HepG2 (cell line): ENCODE measurements around the gene COX5B. TPM values are rescaled to one million over a fixed set of nuclear protein-coding genes. Genes with fewer than 3 reads are reported as not detected.
A peak's percentile ranks its signal among the peaks of the same experiment; 100 is the strongest.

ENCODE experiments used
- ATF4 ChIP-seq, 2 experiments: fragments of 450-650 bp in 1 of 2; sonication (generic) in 1 of 2; formaldehyde crosslinking; IDR thresholded peaks; 2 replicates each; pipeline versions ENCODE4 v1.5.0 to v1.8.0; 2020 to 2022; ENCODE audit warnings: mild to moderate bottlenecking in 1 of 2, missing genetic modification reagents in 1 of 2
- CEBPG ChIP-seq: IDR thresholded peaks from 2 replicates; pipeline ENCODE4 v1.6.1; 2016
- CTCF ChIP-seq: sonication (generic); formaldehyde crosslinking; IDR thresholded peaks from 2 replicates; pipeline ENCODE4 v1.5.0; 2020; ENCODE audit warnings: mild to moderate bottlenecking, missing genetic modification reagents, moderate library complexity
- ETV6 ChIP-seq: sonication (generic); formaldehyde crosslinking; conservative IDR thresholded peaks from 2 replicates; pipeline ENCODE4 v1.4.0; 2020; ENCODE audit warnings: missing genetic modification reagents
- HNF4A ChIP-seq: sonication (generic); formaldehyde crosslinking; IDR thresholded peaks from 2 replicates; pipeline ENCODE4 v1.4.0; 2020; ENCODE audit warnings: missing genetic modification reagents
- MAFF ChIP-seq: IDR thresholded peaks from 2 replicates; pipeline ENCODE4 v1.6.1; 2011; ENCODE audit warnings: low read depth, low read length, improper control_type of control experiment
- MIER2 ChIP-seq: IDR thresholded peaks from 2 replicates; pipeline ENCODE4 v1.6.1; 2016; ENCODE audit warnings: missing biosample characterization, missing genetic modification reagents
- NBN ChIP-seq: fragments of 450-650 bp; conservative IDR thresholded peaks from 2 replicates; pipeline ENCODE4 v1.6.1; 2017
- PPARG ChIP-seq: conservative IDR thresholded peaks from 2 replicates; pipeline ENCODE4 v1.6.1; 2016; ENCODE audit warnings: missing biosample characterization, missing genetic modification reagents
- SATB2 ChIP-seq: sonication (generic); formaldehyde crosslinking; IDR thresholded peaks from 2 replicates; pipeline ENCODE4 v1.5.0; 2020; ENCODE audit warnings: missing genetic modification reagents
- SOX13 ChIP-seq, 3 experiments: fragments of 450-650 bp in 1 of 3; sonication (generic) in 1 of 3; formaldehyde crosslinking in 1 of 3; IDR thresholded peaks in 2 of 3; conservative IDR thresholded peaks in 1 of 3; 2 replicates each; pipeline versions ENCODE4 v1.5.0 to v1.6.1; 2016 to 2020; ENCODE audit warnings: antibody characterized with exemption in 1 of 3, mild to moderate bottlenecking in 1 of 3, missing compliant biosample characterization in 1 of 3, missing genetic modification reagents in 1 of 3, moderate library complexity in 1 of 3
- TOPORS ChIP-seq: sonication (generic); formaldehyde crosslinking; IDR thresholded peaks from 2 replicates; pipeline ENCODE4 v1.8.0; 2023; ENCODE audit warnings: mild to moderate bottlenecking, missing genetic modification reagents
- ZFX ChIP-seq: sonication (generic); formaldehyde crosslinking; IDR thresholded peaks from 2 replicates; pipeline ENCODE4 v1.4.0; 2020; ENCODE audit warnings: mild to moderate bottlenecking, low read depth, missing genetic modification reagents, moderate library complexity
- ZNF205 ChIP-seq: IDR thresholded peaks from 2 replicates; pipeline ENCODE4 v1.6.1; 2018; ENCODE audit warnings: missing biosample characterization, missing genetic modification reagents
- ZNF329 ChIP-seq: sonication (generic); formaldehyde crosslinking; IDR thresholded peaks from 2 replicates; pipeline ENCODE4 v1.9.0; 2021; ENCODE audit warnings: low read depth, mild to moderate bottlenecking, missing genetic modification reagents
- ZNF331 ChIP-seq: sonication (generic); formaldehyde crosslinking; IDR thresholded peaks from 2 replicates; pipeline ENCODE4 v1.4.0; 2020; ENCODE audit warnings: missing genetic modification reagents
- ZNF333 ChIP-seq: sonication (generic); formaldehyde crosslinking; IDR thresholded peaks from 2 replicates; pipeline ENCODE4 v1.4.0; 2020; ENCODE audit warnings: mild to moderate bottlenecking, missing genetic modification reagents, borderline replicate concordance
- ZNF652 ChIP-seq: IDR thresholded peaks from 2 replicates; pipeline ENCODE4 v1.6.1; 2016; ENCODE audit warnings: low read depth, borderline replicate concordance
- ZNF761 ChIP-seq: sonication (generic); formaldehyde crosslinking; conservative IDR thresholded peaks from 2 replicates; pipeline ENCODE4 v1.4.0; 2020; ENCODE audit warnings: mild to moderate bottlenecking, missing genetic modification reagents
- polyA plus RNA-seq, 8 experiments: library from polyadenylated mRNA; depleted of rRNA in 3 of 8; stranded (reverse) in 7 of 8; unstranded in 1 of 8; fragments of >200 nt; fragmentation: Illumina TruSeq in 4 of 8; extraction: Trizol in 4 of 8; gene quantifications; 2 replicates each; pipeline versions ENCODE4 v1.2.1 to v1.2.3, GENCODE V29; 2011 to 2016; ENCODE audit warnings: low read depth in 4 of 8, missing spikeins in 1 of 8, mixed read lengths in 1 of 8; ENCODE audit not compliant: insufficient read depth in 1 of 8
- total RNA-seq, 5 experiments: library from RNA; depleted of rRNA; stranded (reverse); fragments of >200 nt; fragmentation: Illumina TruSeq; extraction: Trizol; gene quantifications; 2 replicates each; pipeline ENCODE4 v1.2.3, GENCODE V29; 2016; ENCODE audit warnings: low read depth in 1 of 5
- TF ChIP-seq, protein P1 (sequence below): IDR thresholded peaks from 2 replicates; pipeline ENCODE4 v1.6.1; 2016; ENCODE audit warnings: mild to moderate bottlenecking, missing biosample characterization, missing genetic modification reagents
- TF ChIP-seq, protein P2 (sequence below): sonication (generic); formaldehyde crosslinking; IDR thresholded peaks from 2 replicates; pipeline ENCODE4 v1.5.0; 2020; ENCODE audit warnings: missing genetic modification reagents
- TF ChIP-seq, protein P3 (sequence below): sonication (generic); formaldehyde crosslinking; IDR thresholded peaks from 2 replicates; pipeline ENCODE4 v1.4.0; 2020; ENCODE audit warnings: missing genetic modification reagents, mild to moderate bottlenecking, borderline replicate concordance
- TF ChIP-seq, protein P4 (sequence below): sonication (generic); formaldehyde crosslinking; IDR thresholded peaks from 2 replicates; pipeline ENCODE4 v1.8.0; 2022; ENCODE audit warnings: missing genetic modification reagents, mild to moderate bottlenecking, inconsistent platforms, borderline replicate concordance

Gene COX5B
- total and polyA plus RNA-seq, 2 of the 13 experiments (the other 11 are each of a cell fraction or from before 2014, with no cell fraction given) = 453 to 536 TPM

DNA sequence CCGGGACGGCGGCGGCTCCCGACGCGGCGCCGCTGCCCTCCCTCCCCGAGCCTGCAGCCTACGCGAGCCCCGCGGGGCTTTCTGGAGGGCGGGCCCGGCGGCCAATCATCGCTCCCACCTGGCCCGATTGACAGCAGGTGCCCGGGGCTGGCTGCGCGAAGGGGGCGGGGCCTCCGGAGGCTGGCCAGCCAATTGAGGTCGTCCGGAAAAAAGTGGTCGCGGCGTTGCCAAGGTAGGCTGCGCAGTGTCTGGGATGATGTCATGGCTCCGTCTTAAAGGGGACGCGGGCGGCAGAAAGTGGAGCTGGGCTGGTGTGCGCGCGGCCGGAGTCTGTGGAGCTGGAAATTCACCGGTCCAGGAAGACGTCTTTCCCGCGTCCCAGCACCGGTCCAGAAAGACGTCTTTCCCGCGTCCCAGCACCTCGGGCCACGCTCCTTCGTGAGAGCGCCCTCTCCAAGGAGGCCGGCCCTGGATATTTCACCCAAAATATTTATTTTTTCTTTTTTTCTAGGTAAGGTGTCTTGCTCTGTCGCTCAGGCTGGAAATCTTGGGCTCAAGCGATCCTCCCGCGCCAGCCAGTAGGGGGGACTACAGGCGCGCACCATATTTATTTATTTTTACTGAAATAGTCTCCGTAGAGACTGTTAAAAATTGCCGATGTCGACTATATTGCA is 18.2 kb downstream of the COX5B start, which contains the start of gene ACTR1B (continued):
- TF ChIP-seq CTCF (CRISPR knock-in tag) (peak; percentile 52), SATB2 (no peak), SOX13 (IDR thresholded peaks at IDR 0.05) (peak; percentile 66), SOX13 (CRISPR knock-in tag; conservative IDR thresholded peaks at IDR 0.05 in 1 of 2, IDR thresholded peaks at IDR 0.05 in 1 of 2) (no peak; a peak in 2 of 4 replicates), ETV6 (CRISPR knock-in tag) (0 out of 2 replicates have a peak, but pooled peaks have one; percentile 79), NBN (no peak), ZNF652 (no peak), ZNF329 (CRISPR knock-in tag) (no peak), ZNF761 (CRISPR knock-in tag) (0 out of 2 replicates have a peak, but pooled peaks have one; percentile 67), MIER2 (CRISPR knock-in tag) (no peak), ZFX (CRISPR knock-in tag) (peak; percentile 37; the same call in 1 of the 2 replicates), HNF4A (CRISPR knock-in tag) (no peak; the same call in 1 of the 2 replicates), ZNF331 (CRISPR knock-in tag) (no peak), MAFF (peak; percentile 47), ATF4 (CRISPR knock-in tag; IDR thresholded peaks at IDR 0.05) (no peak; a peak in 1 of 4 replicates), TOPORS (CRISPR knock-in tag) (0 out of 2 replicates have a peak, but pooled peaks have one; percentile 20), ZNF205 (CRISPR knock-in tag) (no peak; the same call in 1 of the 2 replicates), ZNF333 (CRISPR knock-in tag) (no peak), CEBPG (CRISPR knock-in tag) (peak; percentile 73; the same call in 1 of the 2 replicates), PPARG (CRISPR knock-in tag) (peak; percentile 16; the same call in 1 of the 2 replicates)
- TF ChIP-seq, protein P1, sequence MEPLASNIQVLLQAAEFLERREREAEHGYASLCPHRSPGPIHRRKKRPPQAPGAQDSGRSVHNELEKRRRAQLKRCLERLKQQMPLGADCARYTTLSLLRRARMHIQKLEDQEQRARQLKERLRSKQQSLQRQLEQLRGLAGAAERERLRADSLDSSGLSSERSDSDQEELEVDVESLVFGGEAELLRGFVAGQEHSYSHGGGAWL (CRISPR knock-in tag) = peak; percentile 86; the same call in 1 of the 2 replicates
- TF ChIP-seq, protein P2, sequence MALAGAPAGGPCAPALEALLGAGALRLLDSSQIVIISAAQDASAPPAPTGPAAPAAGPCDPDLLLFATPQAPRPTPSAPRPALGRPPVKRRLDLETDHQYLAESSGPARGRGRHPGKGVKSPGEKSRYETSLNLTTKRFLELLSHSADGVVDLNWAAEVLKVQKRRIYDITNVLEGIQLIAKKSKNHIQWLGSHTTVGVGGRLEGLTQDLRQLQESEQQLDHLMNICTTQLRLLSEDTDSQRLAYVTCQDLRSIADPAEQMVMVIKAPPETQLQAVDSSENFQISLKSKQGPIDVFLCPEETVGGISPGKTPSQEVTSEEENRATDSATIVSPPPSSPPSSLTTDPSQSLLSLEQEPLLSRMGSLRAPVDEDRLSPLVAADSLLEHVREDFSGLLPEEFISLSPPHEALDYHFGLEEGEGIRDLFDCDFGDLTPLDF (CRISPR knock-in tag) = peak; percentile 88
- TF ChIP-seq, protein P3, sequence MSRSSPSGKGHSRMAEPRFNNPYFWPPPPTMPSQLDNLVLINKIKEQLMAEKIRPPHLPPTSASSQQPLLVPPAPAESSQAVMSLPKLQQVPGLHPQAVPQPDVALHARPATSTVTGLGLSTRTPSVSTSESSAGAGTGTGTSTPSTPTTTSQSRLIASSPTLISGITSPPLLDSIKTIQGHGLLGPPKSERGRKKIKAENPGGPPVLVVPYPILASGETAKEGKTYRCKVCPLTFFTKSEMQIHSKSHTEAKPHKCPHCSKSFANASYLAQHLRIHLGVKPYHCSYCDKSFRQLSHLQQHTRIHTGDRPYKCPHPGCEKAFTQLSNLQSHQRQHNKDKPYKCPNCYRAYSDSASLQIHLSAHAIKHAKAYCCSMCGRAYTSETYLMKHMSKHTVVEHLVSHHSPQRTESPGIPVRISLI (CRISPR knock-in tag) = peak; percentile 75; the same call in 1 of the 2 replicates
- TF ChIP-seq, protein P4, sequence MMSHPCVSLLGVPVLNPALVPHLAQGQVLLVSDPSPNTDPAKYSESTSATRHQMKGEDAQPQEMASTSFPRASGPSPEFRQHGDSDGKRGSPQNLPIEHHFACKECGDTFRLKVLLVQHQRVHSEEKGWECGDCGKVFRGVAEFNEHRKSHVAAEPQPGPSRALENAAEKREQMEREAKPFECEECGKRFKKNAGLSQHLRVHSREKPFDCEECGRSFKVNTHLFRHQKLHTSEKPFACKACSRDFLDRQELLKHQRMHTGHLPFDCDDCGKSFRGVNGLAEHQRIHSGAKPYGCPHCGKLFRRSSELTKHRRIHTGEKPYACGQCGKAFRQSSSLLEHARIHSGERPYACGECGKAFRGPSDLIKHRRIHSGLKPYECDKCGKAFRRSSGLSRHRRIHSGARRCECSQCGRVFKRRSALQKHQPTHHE (CRISPR knock-in tag) = peak; percentile 78; the same call in 1 of the 2 replicates
